HG02798 (cell line): ENCODE results near the gene ADARB1.
"Not testable (repeated sequence)": the region's sequence is repeated elsewhere in the genome, so short reads cannot be mapped to it uniquely, and the experiment has no call there.

Experiments used
- ATAC-seq: cut with Tn5 transposase; IDR thresholded peaks from one replicate; pipeline ENCODE4 v1.9.1; 2021; ENCODE audit warnings: mild to moderate bottlenecking; ENCODE audit not compliant: unreplicated experiment, poor library complexity

The ADARB1 gene

DNA sequence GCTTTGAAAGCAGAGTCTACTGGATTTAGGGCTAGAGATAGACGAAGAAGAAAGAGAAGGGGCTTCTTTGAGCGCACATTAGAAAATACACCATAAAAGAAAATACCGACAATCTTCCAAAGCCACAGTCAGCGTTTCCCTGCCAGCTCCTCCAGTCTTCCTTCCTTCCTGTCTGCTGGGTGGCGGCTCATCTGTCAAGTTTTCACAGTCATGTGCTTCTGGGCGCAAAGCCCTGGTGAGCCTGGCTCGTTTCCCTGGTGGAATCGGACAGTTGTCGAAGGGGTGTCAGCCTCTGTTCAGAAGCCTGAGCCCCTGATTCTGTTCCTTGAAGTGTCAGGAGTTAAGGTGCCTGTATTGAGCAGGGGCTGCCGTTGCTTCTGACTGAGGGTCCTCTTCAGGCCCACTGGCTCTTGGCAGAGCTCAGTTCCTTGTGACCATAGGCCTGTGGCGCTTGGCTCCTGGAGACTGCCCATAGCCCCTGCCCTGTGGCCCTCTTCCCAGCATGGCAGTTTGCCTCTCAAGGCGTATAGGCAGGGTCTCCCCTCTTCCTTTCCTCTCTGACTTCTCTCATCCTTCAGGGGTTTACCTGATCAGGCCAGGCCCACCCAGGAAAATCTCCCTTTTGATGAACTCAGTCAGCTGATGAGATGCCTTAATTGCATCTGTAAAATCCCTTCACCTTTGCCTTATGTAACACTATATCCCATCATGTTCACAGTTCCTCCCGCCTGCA lies 58.6 kb downstream of the ADARB1 start:
- no peak for ATAC-seq

DNA sequence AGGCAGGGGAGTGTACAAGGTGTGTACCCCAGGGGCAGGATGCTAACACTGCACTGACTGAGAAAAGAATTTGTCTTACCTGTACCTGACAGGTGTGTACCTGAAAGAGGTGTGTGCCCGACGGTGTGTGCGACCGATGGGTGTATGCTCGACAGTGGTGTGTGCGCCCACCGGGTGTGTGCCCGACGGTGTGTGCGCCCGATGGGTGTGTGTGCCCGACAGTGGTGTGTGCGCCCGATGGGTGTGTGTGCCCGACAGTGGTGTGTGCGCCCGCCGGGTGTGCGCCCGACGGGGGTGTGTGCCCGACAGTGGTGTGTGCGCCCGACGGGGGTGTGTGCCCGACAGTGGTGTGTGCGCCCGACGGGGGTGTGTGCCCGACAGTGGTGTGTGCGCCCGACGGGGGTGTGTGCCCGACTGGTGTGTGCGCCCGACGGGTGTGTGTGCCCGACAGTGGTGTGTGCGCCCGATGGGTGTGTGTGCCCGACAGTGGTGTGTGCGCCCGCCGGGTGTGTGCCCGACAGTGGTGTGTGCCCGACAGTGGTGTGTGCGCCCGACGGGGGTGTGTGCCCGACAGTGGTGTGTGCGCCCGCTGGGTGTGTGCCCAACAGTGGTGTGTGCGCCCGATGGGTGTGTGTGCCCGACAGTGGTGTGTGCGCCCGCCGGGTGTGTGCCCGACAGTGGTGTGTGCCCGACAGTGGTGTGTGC lies 59.3 kb downstream of the ADARB1 start:
- ATAC-seq: not testable (repeated sequence)

- ATAC-seq: no peak
These were observed 60.1 kb downstream of the ADARB1 start for GRCh38 chr21:45134279-45135076.

DNA sequence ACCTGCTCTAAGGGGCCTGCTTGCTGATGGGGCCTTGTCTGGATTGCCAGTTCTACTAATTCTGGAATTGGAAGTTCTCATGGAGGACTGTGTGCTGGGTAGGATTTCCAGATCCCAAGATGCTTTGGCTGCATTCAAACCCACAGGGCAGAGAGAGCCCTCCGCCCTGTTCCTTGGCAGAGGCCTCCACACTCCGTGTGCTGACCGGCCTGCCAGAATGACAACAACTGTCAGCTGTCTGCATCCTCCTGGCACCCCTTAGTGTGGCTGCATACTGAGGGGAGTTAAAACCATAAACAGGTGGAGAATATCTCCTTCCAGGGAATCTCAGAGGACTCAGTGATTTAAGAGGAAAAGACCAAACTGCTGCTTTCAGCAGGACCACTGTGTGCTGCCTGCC lies 60.7 kb downstream of the ADARB1 start:
- no peak for ATAC-seq

DNA sequence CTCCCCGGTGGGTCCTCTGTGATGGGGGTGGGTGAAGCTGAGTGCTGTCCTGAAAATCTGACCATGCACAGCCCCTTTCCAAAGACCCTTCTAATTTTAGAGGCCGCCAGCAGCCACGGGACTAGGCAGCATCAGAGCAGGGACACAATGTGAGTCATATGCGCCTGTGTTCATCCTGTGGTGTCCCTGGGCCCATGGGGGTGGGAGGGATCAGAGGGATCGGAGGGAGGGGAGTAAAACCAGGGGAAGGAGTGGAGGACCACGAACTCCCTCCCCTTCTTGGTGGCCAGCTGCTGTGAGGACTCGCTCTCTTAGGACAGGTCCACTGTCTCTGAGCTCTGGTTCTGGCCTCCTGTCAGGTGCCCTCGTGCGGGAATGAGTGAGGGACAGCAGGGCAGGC lies 61.5 kb downstream of the ADARB1 start:
- no peak for ATAC-seq

GRCh38 chr21:45136500-45136899 lies 62.1 kb downstream of the ADARB1 start:
- no peak for ATAC-seq

- no peak for ATAC-seq
These were observed 62.7 kb downstream of the ADARB1 start for GRCh38 chr21:45136927-45137611.

GRCh38 chr21:45137612-45137937 lies 63.2 kb downstream of the ADARB1 start:
- ATAC-seq: no peak

GRCh38 chr21:45138199-45139002 lies 64.0 kb downstream of the ADARB1 start:
- ATAC-seq: no peak

GRCh38 chr21:45139003-45139360 lies 64.6 kb downstream of the ADARB1 start:
- ATAC-seq: not testable (repeated sequence)

GRCh38 chr21:45139473-45139872 lies 65.1 kb downstream of the ADARB1 start:
- no peak for ATAC-seq

DNA sequence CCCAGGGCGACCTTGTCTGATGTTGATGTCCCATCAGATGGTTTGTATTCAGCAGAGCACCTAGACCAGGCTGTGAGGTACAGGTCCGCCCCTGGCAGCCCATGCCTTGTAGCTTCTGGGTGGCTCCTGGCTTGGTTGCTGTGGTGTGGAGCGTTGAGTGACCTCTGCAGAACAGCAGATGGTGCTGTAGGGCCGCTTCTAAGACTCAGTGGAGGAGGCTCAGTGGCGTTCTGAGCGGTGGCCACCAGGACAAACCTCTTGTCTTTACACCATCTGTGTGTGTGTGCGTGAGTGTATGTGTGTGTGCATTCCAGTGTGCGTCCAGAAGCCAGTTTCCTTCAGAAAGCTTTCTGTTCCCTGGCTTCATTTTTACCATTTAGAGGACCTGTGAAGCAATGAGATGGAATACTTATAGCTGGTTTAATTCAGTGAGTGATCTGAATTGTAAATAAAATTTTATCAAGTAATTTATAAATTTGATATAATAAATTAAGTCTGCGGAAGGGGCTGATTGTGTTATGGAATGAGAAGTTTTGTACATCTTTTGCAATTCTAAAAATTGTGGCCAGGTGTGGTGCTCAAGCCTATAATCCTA lies 66.1 kb downstream of the ADARB1 start:
- peak; percentile 74 for ATAC-seq

- not testable (repeated sequence) for ATAC-seq
These were observed 66.6 kb downstream of the ADARB1 start for GRCh38 chr21:45140944-45141343.

- no peak for ATAC-seq
These were observed 67.1 kb downstream of the ADARB1 start for GRCh38 chr21:45141507-45141906.

GRCh38 chr21:45142469-45143308 lies 68.3 kb downstream of the ADARB1 start:
- ATAC-seq: no peak

DNA sequence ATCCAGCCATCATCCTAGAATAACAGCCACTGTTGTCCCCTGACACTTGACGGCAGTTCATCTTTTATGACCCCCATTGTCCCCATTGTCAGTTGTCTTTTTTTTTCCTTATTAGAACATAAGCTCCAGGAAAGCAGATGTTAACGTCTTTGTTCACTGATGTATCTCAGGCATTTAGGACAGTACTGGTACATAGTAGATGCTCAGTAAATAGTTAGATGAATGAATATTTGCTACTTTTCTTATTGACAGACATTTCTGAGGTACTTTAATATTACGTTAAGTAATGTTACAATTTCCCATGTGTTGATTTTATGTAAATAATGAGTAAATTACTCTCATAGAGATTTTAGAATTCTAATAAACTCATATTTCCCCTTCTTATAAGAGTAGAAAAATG lies 69.5 kb downstream of the ADARB1 start:
- ATAC-seq: no peak

GRCh38 chr21:45145146-45145545 lies 70.8 kb downstream of the ADARB1 start:
- no peak for ATAC-seq

- ATAC-seq: not testable (repeated sequence)
These were observed 71.5 kb downstream of the ADARB1 start for GRCh38 chr21:45145846-45146245.

DNA sequence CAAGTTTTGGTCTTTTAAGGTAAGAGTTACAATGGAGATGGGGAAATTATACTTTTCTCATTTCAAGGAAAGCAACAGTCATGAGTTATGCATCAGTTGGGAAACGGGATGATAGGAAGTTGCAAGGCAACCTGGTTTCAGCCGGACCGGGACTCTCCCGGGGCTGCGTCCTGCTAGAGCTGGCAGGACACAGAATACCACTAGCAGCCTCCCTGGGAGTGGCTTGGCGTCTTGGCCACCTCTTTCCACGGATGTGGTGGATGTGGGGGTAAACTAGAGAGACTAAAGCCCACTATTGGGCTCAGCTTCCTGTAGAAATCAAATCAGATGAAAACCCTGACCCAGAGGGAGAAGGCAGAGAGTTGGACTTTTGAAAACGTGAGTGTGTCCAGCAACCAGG lies 71.9 kb downstream of the ADARB1 start:
- no peak for ATAC-seq
